ENCODE data around the gene ADARB2. TPM values are rescaled to one million over a fixed set of nuclear protein-coding genes. Genes with fewer than 3 reads are reported as not detected.

The ADARB2 gene
- total and polyA plus RNA-seq, 10 of the 15 experiments (the other 5 are each of a cell fraction or from before 2014, with no cell fraction given), result 0.02 to 4.1 (median 0.76) TPM

DNA sequence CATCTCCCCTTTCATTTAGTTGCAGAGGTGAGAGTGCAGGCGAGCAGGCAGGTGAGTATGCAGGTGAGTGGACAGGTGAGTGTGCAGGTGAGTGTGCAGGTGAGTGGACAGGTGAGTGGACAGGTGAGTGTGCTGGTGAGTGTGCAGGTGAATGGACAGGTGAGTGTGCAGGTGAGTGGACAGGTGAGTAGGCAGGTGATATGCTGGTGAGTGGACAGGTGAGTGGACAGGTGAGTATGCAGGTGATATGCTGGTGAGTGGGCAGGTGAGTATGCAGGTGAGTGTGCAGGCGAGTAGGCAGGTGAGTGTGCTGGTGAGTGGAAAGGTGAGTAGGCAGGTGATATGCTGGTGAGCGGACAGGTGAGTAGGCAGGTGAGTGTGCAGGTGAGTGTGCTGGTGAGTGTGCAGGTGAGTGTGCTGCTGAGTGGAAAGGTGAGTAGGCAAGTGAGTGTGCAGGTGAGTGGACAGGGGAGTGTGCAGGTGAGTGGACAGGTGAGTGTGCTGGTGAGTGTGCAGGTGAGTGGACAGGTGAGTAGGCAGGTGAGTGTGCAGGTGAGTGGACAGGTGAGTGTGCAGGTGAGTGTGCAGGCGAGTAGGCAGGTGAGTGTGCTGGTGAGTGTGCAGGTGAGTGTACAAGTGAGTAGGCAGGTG is 165.6 kb downstream of the ADARB2 start:
- no peaks in the 10 kb centered on the region for H3K9me3 ChIP-seq (replicated peaks; ENCODE audit: control insufficient read depth, insufficient read depth, low read length)
- ChIA-PET SMC1A (ENCODE audit: uncharacterized antibody, unreplicated experiment) (no interaction called here), POLR2A (no interaction called here), RAD21 (ENCODE audit: unreplicated experiment) (no interaction called here), CTCF (no interaction called here)
- H3K27me3 ChIP-seq (replicated peaks in 1 of 2; ENCODE audit: control insufficient read depth in 2 of 2, insufficient read depth in 2 of 2, low read length in 1 of 2), result no peaks in the 10 kb centered on the region
- WGBS (ENCODE audit: insufficient coverage, insufficient replicate concordance, low lambda C conversion rate, missing lambda C conversion rate), result 16% methylated on average over 4 of the region's 4 CpGs
- intact Hi-C loops (cut with micrococcal nuclease; ENCODE audit: unreplicated experiment), result no loop called here
- H3K4me2 ChIP-seq (ENCODE audit: control insufficient read depth, insufficient read depth), result no peak overlapping the region
- no peak overlapping the region for H3K27ac ChIP-seq (ENCODE audit: control insufficient read depth, insufficient read depth)
- ATAC-seq, result no peak
- no peaks in the 10 kb centered on the region for H4K20me1 ChIP-seq (ENCODE audit: control insufficient read depth, insufficient read depth)
- TF ChIP-seq SUZ12 (IDR thresholded peaks at IDR 0.05; ENCODE audit: unreplicated experiment) (no peak), NR2C1 (IDR thresholded peaks at IDR 0.05) (no peak), BCL11A (IDR thresholded peaks at IDR 0.05; ENCODE audit: low read depth, low read length) (no peak), SPI1 (IDR thresholded peaks at IDR 0.05; ENCODE audit: borderline replicate concordance, insufficient read depth, low read depth, low read length) (no peak), BACH1 (IDR thresholded peaks at IDR 0.05; ENCODE audit: borderline replicate concordance) (no peak), TAF1 (IDR thresholded peaks at IDR 0.05; ENCODE audit: borderline replicate concordance, low read depth, low read length) (no peak), GATAD2B (conservative IDR thresholded peaks at IDR 0.05; ENCODE audit: low read depth) (no peak), MTA3 (IDR thresholded peaks at IDR 0.05; ENCODE audit: borderline replicate concordance, low read length) (no peak), STAT1 (conservative IDR thresholded peaks at IDR 0.05) (no peak), PML (IDR thresholded peaks at IDR 0.05; ENCODE audit: low read length) (no peak), ZNF217 (IDR thresholded peaks at IDR 0.05) (no peak; the same call in 1 of the 2 replicates)
- TF ChIP-seq, protein P1, sequence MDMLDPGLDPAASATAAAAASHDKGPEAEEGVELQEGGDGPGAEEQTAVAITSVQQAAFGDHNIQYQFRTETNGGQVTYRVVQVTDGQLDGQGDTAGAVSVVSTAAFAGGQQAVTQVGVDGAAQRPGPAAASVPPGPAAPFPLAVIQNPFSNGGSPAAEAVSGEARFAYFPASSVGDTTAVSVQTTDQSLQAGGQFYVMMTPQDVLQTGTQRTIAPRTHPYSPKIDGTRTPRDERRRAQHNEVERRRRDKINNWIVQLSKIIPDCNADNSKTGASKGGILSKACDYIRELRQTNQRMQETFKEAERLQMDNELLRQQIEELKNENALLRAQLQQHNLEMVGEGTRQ (IDR thresholded peaks at IDR 0.05; ENCODE audit: borderline replicate concordance, low read depth, low read length), result no peak
- TF ChIP-seq, protein P2, sequence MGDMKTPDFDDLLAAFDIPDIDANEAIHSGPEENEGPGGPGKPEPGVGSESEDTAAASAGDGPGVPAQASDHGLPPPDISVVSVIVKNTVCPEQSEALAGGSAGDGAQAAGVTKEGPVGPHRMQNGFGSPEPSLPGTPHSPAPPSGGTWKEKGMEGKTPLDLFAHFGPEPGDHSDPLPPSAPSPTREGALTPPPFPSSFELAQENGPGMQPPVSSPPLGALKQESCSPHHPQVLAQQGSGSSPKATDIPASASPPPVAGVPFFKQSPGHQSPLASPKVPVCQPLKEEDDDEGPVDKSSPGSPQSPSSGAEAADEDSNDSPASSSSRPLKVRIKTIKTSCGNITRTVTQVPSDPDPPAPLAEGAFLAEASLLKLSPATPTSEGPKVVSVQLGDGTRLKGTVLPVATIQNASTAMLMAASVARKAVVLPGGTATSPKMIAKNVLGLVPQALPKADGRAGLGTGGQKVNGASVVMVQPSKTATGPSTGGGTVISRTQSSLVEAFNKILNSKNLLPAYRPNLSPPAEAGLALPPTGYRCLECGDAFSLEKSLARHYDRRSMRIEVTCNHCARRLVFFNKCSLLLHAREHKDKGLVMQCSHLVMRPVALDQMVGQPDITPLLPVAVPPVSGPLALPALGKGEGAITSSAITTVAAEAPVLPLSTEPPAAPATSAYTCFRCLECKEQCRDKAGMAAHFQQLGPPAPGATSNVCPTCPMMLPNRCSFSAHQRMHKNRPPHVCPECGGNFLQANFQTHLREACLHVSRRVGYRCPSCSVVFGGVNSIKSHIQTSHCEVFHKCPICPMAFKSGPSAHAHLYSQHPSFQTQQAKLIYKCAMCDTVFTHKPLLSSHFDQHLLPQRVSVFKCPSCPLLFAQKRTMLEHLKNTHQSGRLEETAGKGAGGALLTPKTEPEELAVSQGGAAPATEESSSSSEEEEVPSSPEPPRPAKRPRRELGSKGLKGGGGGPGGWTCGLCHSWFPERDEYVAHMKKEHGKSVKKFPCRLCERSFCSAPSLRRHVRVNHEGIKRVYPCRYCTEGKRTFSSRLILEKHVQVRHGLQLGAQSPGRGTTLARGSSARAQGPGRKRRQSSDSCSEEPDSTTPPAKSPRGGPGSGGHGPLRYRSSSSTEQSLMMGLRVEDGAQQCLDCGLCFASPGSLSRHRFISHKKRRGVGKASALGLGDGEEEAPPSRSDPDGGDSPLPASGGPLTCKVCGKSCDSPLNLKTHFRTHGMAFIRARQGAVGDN (IDR thresholded peaks at IDR 0.05), result no peak
- TF ChIP-seq, protein P3, sequence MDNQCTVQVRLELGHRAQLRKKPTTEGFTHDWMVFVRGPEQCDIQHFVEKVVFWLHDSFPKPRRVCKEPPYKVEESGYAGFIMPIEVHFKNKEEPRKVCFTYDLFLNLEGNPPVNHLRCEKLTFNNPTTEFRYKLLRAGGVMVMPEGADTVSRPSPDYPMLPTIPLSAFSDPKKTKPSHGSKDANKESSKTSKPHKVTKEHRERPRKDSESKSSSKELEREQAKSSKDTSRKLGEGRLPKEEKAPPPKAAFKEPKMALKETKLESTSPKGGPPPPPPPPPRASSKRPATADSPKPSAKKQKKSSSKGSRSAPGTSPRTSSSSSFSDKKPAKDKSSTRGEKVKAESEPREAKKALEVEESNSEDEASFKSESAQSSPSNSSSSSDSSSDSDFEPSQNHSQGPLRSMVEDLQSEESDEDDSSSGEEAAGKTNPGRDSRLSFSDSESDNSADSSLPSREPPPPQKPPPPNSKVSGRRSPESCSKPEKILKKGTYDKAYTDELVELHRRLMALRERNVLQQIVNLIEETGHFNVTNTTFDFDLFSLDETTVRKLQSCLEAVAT (IDR thresholded peaks at IDR 0.05), result no peak
- no peak for FAIRE-seq
- no peak overlapping the region for H3K4me3 ChIP-seq
- no TSS peak for BruUV-seq (replicated peaks)
- H3K36me3 ChIP-seq (ENCODE audit: control insufficient read depth in 2 of 2, insufficient read depth in 2 of 2, low read length in 1 of 2), result no peaks in the 10 kb centered on the region
- no peak for DNase-seq (ENCODE audit: low read depth, low spot score)
- in situ Hi-C loops (cut with MboI), result no loop called here
- no peak overlapping the region for H2AFZ ChIP-seq (ENCODE audit: control insufficient read depth, low read depth, low read length)
- H3K9ac ChIP-seq (ENCODE audit: control insufficient read depth, insufficient read depth, low read length), result no peak overlapping the region
- no peaks in the 10 kb centered on the region for H3K4me1 ChIP-seq (ENCODE audit: control insufficient read depth, insufficient read depth, low read length)
- no peaks in the 10 kb centered on the region for H3K79me2 ChIP-seq (ENCODE audit: control insufficient read depth, insufficient read depth, low read length)

Measured in GM12878 (cell line).